AG04449 (cell line): ENCODE results near the gene TP53BP2.
"Not testable (repeated sequence)": the region's sequence is repeated elsewhere in the genome, so short reads cannot be mapped to it uniquely, and the experiment has no call there.

Experiments
- CTCF ChIA-PET: fragments of 350-600 bp; formaldehyde crosslinking; extraction: SDS; loops from one replicate; lab custom pipeline; 2021; ENCODE audit warnings: antibody characterized with exemption; lab: Yijun Ruan, JAX
- POLR2A ChIA-PET: fragments of 400-600, 350-600 bp; formaldehyde crosslinking; extraction: SDS; loops from one replicate; lab custom pipeline; 2020; ENCODE audit warnings: antibody characterized with exemption, inconsistent platforms; lab: Yijun Ruan, JAX
- DNase-seq: peaks from one replicate; pipeline ENCODE4 v3.0.0-alpha.2; 2010; ENCODE audit warnings: low read depth, low spot score
- H3K4me3 ChIP-seq: 2 replicates; pipeline ENCODE4 v1.5.1; 2011; ENCODE audit warnings: low read depth, mild to moderate bottlenecking, control low read depth, low read length
- TF ChIP-seq, protein P1 (sequence below): IDR thresholded peaks from one replicate; pipeline ENCODE4 v1.5.1; 2011; ENCODE audit warnings: mild to moderate bottlenecking, moderate library complexity, low read length, control low read depth, inconsistent platforms; ENCODE audit not compliant: insufficient read depth; ENCODE audit errors: missing control alignments

The TP53BP2 gene

DNA sequence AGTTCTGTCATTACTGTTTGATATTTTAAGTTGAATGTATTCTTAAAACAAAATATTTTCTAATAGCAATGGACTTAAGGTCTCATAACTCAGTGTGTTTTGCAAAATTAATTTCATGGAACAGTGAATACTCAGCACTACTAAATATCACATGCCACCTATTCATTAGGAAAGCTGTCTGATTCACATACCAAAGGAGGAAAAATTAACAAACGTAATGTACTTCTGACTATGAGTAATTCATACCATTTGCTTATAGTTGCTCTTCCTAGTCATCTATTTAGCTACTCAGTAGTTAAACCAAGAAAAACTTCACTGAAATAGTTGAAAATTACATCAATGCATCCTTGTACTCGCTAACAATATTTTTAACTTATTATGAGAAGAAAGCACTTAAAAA lies 35.2 kb downstream of the TP53BP2 start:
- ChIA-PET POLR2A (no interaction called here), CTCF (interaction anchor here (0.9 to 2.7 kb wide), 10 partner anchors 9 to 240 kb away, joined by 3 to 13 read pairs (median 4); partner anchors contain the start of gene TP53BP2)
- TF ChIP-seq, protein P1, sequence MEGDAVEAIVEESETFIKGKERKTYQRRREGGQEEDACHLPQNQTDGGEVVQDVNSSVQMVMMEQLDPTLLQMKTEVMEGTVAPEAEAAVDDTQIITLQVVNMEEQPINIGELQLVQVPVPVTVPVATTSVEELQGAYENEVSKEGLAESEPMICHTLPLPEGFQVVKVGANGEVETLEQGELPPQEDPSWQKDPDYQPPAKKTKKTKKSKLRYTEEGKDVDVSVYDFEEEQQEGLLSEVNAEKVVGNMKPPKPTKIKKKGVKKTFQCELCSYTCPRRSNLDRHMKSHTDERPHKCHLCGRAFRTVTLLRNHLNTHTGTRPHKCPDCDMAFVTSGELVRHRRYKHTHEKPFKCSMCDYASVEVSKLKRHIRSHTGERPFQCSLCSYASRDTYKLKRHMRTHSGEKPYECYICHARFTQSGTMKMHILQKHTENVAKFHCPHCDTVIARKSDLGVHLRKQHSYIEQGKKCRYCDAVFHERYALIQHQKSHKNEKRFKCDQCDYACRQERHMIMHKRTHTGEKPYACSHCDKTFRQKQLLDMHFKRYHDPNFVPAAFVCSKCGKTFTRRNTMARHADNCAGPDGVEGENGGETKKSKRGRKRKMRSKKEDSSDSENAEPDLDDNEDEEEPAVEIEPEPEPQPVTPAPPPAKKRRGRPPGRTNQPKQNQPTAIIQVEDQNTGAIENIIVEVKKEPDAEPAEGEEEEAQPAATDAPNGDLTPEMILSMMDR = no peak
- H3K4me3 ChIP-seq = no peak overlapping the region
- DNase-seq = no peak

DNA sequence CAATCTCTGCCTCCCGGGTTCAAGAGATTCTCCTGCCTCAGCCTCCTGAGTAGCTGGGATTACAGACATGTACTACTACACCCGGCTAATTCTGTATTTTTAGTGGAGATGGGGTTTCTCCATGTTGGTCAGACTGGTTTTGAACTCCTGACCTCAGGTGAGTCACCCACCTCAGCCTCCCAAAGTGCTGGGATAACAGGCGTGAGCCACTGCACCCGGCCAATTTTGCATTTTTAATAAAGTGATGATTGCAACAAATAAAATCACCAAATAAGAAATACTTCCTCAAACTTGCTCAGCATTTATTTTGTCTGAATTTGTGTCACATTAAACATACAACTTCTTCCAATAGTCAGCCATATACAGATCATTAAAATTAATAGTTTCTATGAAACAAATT lies 35.8 kb downstream of the TP53BP2 start:
- H3K4me3 ChIP-seq, POLR2A ChIA-PET, DNase-seq: not testable (repeated sequence)
- CTCF ChIA-PET = interaction anchor here (1.7 kb wide), 1 partner anchor 111 kb away, joined by 4 read pairs; no protein-coding TSS in a partner anchor

DNA sequence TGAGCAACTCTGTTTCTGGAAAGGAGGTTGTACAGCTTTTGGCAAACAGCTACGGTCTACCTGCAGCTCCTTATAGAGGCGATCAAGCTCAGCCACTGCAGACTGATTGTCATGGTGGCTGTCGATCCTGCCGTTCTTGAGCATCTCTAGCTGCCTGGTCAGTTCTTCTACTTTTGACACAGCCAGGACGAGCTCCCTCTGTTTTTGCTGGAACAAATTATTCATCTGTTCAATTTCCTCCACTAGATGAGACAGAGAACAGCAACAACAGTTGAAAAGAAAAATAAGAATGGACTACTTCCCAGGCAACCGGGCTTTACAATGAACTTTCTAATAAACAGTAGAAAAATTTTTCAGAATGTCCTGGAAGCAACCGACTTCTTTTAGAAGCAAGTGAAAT lies 42.5 kb downstream of the TP53BP2 start:
- DNase-seq = no peak
- TF ChIP-seq, protein P1 = no peak
- CTCF ChIA-PET = interaction anchor here (1.0 to 2.8 kb wide), 6 partner anchors 9 to 304 kb away, joined by 3 to 9 read pairs (median 3); partner anchors contain the start of gene TP53BP2
- H3K4me3 ChIP-seq = no peak overlapping the region
- POLR2A ChIA-PET = no interaction called here

DNA sequence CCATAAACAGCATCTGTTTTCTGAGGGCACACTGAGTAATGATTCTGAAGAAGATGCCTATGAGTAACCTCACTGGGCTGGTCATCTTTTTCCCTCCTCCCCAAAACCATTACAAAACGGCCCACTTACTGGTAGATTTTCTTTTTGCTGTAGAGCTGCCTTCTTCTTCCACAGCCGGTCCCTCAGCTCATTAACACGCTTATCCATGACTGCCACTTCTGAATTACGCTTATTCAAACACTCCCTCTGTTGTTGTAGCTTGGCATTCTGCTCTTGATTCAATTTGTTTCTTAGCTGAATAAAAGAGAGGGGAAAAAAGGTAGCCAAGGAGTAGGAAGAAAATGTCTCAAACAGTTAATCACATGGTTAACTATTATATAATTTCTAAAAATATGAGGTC lies 43.1 kb downstream of the TP53BP2 start:
- CTCF ChIA-PET = interaction anchor here (1.3 to 2.8 kb wide), 3 partner anchors 18 to 95 kb away, joined by 3 to 9 read pairs (median 3); partner anchors contain the start of gene TP53BP2
- no peak for DNase-seq
- POLR2A ChIA-PET = no interaction called here
- TF ChIP-seq, protein P1 = no peak
- H3K4me3 ChIP-seq = no peak overlapping the region

DNA sequence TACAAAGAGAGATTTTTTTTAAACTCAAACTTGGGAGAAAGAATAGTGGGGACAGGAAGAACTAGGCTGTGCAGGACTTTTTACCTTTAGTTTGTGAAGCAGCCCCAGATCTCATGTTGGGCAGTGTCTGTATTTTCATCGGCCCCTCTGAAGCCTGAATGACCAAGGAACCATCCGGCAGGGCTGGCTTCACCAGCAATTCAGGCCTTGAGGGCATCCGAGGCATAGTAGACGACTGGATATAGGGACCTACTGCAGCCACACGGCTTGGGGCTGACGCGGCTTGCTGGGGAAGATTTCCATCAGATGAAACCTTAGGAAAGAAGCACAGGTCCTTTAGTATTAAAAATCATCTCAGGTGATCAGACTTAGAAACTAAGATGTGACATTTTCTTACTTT lies 43.7 kb downstream of the TP53BP2 start:
- TF ChIP-seq, protein P1 = no peak
- CTCF ChIA-PET = interaction anchor here (1.3 kb wide), 2 partner anchors 18 to 94 kb away, joined by 3 read pairs; no protein-coding TSS in a partner anchor
- no peak overlapping the region for H3K4me3 ChIP-seq
- DNase-seq = no peak
- POLR2A ChIA-PET = no interaction called here

DNA sequence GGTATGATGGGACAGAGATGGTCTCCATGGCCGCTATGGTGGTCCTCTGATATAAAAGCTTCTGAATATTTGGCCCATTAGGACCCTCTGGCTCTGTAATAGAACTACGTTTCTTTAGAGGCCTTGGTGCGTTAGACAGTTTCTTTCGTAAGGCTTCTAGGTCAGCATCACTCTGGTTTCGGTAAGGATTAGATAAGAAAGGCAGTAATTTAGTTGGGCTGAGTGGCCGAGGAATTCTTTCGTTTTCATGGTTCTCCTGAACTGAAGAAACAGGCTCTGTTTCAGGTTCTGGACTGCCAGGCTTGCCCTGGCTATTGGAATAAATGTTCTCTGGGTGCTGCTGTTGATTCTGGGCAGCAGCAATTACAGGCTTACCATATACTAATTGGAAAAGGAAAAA lies 49.5 kb downstream of the TP53BP2 start:
- no peak overlapping the region for H3K4me3 ChIP-seq
- ChIA-PET POLR2A (no interaction called here), CTCF (interaction anchor here (1.4 kb wide), 1 partner anchor 47 kb away, joined by 3 read pairs; no protein-coding TSS in a partner anchor)
- no peak for DNase-seq
- TF ChIP-seq, protein P1 = no peak
